SK-MEL-5 (cell line): Measurements from ENCODE around the gene ACACB. TPM values are rescaled to one million over a fixed set of nuclear protein-coding genes. Genes with fewer than 3 reads are reported as not detected.
A peak's percentile ranks its signal among the peaks of the same experiment; 100 is the strongest.

Experiments used
- DNase-seq: peaks from one replicate; pipeline ENCODE4 v3.0.0-alpha.2; 2016; ENCODE audit warnings: low read depth, low spot score
- in situ Hi-C: cut with HindIII; loops from 2 replicates; pipeline ENCODE4 v1.10.0; 2016; ENCODE audit warnings: low sequenced_read_pairs, high pct_unique_total_duplicates, low pct_unique_long_range_greater_than_20kb
- total RNA-seq: library from RNA; depleted of rRNA; stranded (reverse); fragments of >200 nt; shearing (Covaris generic); gene quantifications from 2 replicates; pipeline ENCODE4 v1.2.3, GENCODE V29; 2014

Gene ACACB
- total RNA-seq, 1 experiment from 2014 or later: 5.9 TPM

- in situ Hi-C loops: no loop called here
- no peak for DNase-seq
These were observed 157.0 kb downstream of the ACACB start for GRCh38 chr12:109273354-109273753.

GRCh38 chr12:109274381-109274780 is 158.0 kb downstream of the ACACB start:
- DNase-seq: no peak
- in situ Hi-C loops: no loop called here

DNA sequence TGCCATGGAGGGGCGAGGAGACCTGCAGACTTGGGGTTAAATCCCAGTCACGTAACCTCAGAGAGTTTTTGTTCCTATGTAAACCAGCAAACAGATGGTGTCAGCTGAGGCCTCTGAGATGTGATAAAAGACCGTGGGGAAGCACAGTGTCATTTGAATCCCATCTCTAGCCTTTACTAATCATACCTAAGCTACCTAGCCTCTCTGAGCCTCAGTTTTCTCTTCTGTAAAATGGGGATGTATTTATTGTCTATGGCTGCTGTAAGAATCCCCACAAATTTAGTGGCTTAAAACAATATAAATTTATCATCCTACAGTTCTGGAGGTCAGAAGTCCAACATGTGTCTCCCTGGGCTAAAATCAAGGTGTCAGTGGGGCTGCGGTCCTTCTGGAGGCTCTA is 158.8 kb downstream of the ACACB start:
- in situ Hi-C loops: no loop called here
- no peak for DNase-seq

- in situ Hi-C loops: no loop called here
- no peak for DNase-seq
These were observed 159.8 kb downstream of the ACACB start for GRCh38 chr12:109276160-109276559.

GRCh38 chr12:109277255-109277898 is 161.0 kb downstream of the ACACB start:
- no peak for DNase-seq
- in situ Hi-C loops: no loop called here

DNA sequence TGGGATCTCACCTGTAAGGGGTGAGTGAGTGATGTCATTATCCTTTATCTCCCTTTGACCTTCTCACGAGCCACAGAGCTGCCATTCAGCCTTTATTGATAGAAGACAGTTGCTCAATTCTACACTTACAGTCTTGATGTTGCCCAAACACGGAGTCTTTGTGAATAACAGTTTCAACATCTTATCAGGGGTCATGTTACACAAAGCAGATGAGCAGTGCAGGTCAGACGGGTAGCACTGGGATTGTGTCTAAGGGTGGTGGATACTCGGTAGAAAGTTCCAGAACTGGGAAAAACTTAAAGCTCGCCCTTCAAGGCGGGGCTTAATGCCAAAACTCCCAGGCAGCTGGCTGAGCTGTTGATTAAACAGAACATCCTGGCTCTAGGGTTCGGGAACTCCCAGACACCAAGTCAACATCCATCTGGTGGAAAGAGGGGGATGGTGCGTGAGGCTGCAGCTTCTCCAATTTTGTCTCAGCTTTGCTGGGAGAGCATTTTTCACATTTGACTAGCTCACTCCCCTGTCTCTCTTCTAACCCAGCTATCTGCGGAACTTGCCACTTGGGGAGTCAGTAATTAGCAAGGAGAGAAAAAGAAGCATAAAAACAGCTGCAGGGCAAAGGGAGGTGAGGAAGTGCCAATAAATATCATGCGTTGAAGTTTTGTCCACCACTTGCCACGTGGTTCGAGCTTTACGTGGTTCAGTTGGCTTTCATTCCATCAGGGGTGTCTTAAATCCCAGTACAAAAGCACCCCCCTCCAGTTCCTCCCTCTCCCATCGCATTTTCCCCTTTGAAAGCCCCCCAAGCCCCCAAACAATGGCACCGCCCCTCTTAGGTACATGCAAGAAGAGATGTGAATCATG is 161.7 kb downstream of the ACACB start:
- no peak for DNase-seq
- in situ Hi-C loops: no loop called here

DNA sequence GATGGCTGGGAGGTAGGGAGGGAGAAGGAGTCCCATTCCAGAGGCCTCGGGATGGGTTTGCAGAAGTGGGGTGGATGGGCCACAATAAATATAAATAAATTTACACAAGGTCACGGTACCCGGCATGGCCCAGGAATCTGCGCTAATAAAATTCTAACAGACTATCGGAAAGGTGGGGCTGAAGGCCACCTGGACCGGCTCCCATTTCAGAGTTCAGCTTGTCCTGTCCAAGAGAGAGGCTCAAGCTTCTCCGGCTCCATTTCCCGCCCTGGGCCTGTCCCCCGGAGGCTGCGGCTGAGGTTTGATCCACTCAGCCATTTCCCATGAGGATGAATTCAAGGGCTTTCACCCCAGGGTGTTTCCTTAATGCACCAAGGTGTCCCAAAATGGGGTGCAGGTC is 162.5 kb downstream of the ACACB start:
- in situ Hi-C loops: no loop called here
- DNase-seq: no peak

DNA sequence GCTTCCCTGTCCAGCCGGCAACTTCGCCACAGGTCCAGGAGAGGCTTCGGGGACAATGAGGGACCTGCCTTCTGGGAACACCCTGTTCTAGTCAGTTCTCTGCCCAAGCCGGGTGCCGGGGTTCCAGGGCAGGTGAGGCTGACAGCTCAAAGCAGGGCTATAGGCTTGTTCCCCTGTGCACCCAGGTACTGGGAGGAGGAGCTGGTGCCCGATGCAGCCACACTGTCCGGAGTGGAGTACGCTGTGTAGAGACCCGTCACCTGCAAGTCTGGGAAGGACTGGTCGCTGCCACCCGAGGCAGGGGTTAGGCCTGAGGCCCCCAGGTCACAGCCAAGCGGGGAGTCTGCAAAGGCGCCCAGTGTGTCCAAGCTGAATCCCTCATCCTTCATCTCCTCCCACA is 163.1 kb downstream of the ACACB start:
- in situ Hi-C loops: no loop called here
- no peak for DNase-seq

- DNase-seq: no peak
- in situ Hi-C loops: no loop called here
These were observed 165.1 kb downstream of the ACACB start for GRCh38 chr12:109281452-109281851.

- in situ Hi-C loops: no loop called here
- no peak for DNase-seq
These were observed 168.0 kb downstream of the ACACB start for GRCh38 chr12:109284392-109284791.

GRCh38 chr12:109286252-109286651 is 169.9 kb downstream of the ACACB start:
- no peak for DNase-seq
- in situ Hi-C loops: no loop called here

GRCh38 chr12:109286652-109287051 is 170.3 kb downstream of the ACACB start:
- in situ Hi-C loops: no loop called here
- DNase-seq: no peak

DNA sequence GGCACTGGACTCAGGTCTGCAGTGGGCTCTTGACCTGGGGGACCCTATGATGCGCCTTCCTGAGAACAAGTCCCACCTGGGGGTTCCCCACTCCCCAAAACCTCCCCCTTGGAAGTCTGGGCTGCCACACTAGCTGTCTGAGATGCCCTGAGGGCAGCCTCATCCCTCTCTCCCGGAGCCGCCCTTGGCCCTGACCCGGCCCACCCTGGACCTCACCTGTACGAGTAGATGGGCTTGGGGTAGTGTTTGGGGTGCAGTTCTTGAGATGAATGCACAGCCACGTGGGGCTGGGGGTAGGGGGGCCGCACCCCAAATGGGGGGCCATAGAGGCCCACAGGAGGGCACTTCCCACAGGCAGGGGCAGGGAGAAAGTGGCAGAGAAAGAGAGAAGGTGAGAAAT is 170.8 kb downstream of the ACACB start:
- DNase-seq: no peak
- in situ Hi-C loops: no loop called here

- in situ Hi-C loops: no loop called here
- no peak for DNase-seq
These were observed 171.6 kb downstream of the ACACB start for GRCh38 chr12:109287811-109288469.

DNA sequence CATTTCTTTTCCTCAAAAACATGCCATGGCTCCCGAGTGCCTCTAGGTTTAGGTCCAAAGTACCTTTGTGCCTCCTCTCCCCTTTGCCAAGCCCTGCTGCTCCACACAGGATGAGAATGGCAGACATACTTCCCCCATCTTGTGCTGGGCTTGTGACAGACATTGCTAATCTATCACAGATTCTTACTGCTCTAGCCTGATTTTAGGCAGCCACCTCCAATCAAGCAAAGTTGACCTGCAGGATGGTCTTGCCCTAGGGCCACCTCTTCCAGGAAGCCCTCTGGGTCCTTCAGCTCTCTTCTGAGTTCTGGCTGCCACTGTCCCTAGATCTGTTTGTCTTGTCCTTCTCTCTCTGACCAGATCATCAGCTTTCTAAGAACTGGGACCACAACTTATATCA is 172.2 kb downstream of the ACACB start:
- peak; percentile 60 for DNase-seq
- in situ Hi-C loops: no loop called here

DNA sequence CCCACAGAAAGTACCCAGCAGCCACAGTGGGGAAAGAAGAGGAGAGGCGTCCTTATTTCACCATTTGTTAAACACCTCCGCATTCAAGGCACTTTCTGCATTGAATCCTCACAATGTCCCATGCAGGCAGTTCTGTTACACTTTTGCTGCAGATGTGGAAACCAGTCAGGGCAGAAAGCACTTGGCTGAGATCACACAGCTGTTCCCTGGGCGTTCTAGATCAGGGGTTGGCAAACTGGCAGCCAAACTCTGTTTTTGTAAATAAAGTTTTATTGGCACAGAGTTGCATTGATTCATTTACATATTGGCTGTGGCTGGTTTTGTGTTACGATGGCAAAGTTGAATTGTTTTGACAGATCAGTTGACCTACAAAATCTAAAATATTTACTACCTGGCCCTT is 172.6 kb downstream of the ACACB start:
- in situ Hi-C loops: no loop called here

DNA sequence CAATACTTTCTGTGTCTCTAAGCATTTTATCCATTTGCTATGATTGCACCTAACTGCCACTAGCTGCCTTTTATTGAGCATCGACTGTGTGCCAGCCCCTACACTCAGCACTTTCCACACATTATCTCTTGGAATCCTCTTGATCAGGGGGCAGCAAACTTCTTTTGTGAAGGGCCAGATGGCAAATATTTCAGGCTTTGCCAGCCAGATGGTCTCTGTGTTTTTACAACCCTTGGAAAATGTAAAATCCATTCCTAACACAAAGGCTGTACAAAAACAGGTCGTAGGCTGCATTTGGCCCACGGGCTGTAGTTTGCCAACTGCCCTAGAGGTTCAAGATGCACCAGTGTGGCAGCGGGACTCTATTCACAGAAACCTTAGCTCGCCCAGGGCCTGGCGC is 173.2 kb downstream of the ACACB start:
- in situ Hi-C loops: no loop called here
- no peak for DNase-seq

More for the DNA sequence above, 172.6 kb downstream of the ACACB start:
- DNase-seq: no peak

DNA sequence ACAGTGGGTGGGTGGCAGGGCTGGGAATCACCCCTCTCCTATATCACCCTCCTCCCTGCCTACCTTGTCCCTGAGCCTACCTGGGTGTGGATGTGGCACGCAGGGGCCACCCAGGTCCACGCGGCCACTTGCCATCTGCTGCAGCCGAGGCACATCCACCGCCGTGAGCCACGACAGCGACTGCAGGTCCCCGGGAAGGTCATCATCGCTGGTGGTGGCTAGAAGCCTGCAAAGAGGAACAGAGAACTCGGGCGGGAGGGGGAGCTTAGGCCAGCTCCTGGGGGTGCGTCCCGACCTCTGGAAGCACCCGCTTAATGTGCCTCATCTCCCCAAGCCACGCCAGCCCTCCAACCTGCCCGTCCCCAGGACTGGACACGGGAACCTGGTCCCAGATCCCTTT is 173.7 kb downstream of the ACACB start:
- DNase-seq: no peak
- in situ Hi-C loops: no loop called here

DNA sequence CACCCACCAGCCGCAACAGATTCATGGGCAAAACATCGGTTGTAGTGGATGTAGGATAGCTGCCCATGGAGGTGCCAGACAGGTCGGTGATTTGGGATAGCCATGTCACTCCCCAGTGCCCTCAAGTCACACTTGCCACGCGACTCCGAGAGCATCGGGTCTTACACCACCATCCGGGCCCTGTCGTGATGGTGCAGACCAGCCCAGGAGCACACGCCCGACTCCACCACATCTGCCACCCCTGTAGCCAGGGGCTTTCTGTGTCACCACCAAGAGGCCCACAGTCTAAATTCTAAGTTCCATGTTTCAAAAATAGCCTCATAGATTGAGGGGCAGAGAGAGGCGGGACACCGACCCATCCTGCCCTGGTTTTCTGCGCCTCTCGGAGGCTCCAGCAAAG is 174.7 kb downstream of the ACACB start:
- in situ Hi-C loops: no loop called here
- DNase-seq: no peak
